DMS 273 (cell line): Measurements from ENCODE around the gene NKIRAS1.
A peak's percentile ranks its signal among the peaks of the same experiment; 100 is the strongest.
"Not testable (repeated sequence)": the region's sequence is repeated elsewhere in the genome, so short reads cannot be mapped to it uniquely, and the experiment has no call there.

Experiments used
- DNase-seq: peaks from one replicate; lab custom pipeline; 2025; ENCODE audit not compliant: unreplicated experiment; lab: John Stamatoyannopoulos, UW

NKIRAS1 gene

DNA sequence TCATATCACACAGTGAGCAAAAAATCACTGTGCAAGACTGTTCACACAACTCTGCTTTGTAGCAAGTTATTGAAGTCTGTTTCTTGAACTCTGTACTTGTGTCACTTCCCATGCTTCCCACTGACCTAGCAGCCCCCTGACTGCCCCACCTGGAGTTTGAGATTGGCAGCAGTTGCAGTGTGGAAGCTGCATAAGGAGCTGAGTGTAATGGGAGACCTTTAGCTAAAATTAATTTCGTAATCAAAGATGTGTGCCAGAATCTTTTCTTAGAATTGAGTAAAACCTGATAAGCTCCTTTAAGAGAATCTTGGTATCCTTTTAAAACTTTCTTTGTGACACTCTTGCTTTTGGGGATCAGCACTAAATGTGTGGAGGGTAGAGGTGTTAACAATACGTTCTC, 42.8 kb downstream of the NKIRAS1 start:
- no peak for DNase-seq

DNA sequence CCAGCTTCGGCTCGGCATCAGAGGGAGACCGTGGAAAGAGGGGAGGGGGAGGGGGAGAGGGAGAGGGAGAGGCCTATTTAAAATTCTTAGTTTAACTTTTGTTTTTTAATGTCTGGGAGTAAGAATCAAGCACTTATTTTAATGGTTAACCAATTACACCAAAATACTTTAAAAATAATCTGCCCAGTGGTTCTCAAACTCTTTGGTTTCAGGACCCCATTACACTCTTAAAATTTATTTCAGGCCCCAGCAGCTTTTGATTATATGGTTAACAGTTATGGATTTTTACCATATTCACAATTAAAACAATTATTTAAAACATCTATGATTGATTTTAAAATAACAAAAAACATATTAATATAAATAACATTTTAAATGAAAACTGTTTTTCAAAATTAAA, 44.5 kb downstream of the NKIRAS1 start:
- no peak for DNase-seq

DNA sequence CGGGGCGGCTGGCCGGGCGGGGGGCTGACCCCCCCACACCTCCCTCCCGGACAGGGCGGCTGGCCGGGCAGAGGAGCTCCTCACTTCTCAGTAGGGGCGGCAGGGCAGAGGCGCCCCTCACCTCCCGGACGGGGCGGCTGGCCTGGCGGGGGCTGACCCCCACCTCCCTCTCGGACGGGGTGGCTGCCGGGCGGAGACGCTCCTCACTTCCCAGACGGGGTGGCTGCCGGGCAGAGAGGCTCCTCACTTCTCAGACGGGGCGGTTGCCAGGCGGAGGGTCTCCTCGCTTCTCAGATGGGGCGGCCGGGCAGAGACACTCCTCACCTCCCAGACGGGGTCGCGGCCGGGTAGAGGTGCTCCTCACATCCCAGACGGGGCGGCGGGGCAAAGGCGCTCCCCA, 45.4 kb downstream of the NKIRAS1 start:
- DNase-seq, result not testable (repeated sequence)

DNA sequence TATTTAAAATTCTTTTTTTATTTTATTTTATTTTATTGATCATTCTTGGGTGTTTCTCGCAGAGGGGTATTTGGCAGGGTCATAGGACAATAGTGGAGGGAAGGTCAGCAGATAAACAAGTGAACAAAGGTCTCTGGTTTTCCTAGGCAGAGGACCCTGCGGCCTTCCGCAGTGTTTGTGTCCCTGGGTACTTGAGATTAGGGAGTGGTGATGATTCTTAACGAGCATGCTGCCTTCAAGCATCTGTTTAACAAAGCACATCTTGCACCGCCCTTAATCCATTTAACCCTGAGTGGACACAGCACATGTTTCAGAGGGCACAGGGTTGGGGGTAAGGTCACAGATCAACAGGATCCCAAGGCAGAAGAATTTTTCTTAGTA, 46.1 kb downstream of the NKIRAS1 start:
- not testable (repeated sequence) for DNase-seq

DNA sequence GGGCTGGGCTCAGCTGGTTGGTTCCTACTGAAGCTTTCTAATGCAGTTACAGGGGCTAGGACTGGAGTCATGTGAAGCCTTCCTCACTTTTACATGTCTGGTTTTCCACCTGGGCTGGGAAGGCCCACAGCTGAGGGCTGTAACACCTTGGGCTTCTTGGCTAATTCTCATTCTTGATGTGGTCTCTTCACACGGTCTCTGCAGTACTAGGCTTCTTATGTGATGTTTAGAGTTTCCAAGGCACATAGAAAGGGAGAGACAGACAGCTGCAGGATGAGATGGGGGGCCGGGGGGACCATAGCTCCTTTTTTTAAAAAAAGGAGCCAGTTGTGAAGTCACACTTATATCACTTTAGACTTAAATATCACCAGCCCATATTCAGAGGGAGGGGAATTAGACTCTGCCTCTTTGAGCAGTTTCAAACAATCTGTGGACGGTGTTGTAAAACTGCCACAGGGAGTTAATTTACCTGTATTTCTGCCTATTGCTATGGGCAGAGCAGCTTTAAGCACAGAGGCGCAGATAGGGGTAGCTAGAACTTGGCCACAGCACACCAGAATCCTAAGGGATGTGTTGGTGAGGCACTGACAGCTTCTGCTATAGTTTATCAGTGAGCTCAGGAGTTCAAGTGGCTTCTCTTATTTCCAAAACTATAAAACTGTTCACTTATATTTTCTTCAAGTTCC, 46.7 kb downstream of the NKIRAS1 start:
- DNase-seq, result no peak

DNA sequence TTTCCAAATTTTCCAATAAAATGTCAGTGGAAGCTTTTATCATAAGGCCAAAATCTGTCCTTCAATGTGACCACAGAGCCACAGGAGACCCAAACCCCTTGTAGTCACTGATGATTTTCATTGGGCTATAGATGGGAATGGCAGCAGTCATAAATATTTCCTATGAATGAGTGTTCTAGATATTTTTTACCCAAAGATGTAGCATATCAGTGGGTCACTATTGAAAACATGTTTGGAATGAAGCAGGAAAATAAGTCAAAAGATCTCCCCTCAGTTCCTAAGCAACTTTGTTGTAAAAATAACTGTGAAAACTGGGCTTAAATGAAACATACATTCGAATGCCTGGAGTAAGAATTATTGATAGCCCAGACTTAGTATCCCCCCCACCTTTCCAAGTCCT, 49.0 kb downstream of the NKIRAS1 start:
- DNase-seq, result no peak

DNA sequence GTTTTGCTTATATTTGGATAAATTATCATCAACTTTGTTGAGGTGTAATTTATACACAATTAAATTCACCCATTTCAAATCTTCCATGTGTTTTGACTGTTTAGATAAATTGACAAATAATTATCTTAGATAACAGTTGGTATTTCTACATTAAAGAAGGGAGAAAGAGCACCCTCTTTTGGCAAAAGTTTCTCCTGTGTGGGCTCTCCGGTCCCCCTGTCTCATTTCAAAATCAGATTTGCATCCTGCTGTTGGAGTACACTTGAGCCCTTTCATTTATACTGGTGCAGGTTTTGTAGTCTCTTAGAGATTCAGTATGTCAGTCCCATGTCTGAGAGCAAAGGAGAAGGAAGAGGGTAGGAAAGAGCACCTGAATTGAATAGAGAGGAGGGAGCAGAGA, 49.4 kb downstream of the NKIRAS1 start:
- no peak for DNase-seq

DNA sequence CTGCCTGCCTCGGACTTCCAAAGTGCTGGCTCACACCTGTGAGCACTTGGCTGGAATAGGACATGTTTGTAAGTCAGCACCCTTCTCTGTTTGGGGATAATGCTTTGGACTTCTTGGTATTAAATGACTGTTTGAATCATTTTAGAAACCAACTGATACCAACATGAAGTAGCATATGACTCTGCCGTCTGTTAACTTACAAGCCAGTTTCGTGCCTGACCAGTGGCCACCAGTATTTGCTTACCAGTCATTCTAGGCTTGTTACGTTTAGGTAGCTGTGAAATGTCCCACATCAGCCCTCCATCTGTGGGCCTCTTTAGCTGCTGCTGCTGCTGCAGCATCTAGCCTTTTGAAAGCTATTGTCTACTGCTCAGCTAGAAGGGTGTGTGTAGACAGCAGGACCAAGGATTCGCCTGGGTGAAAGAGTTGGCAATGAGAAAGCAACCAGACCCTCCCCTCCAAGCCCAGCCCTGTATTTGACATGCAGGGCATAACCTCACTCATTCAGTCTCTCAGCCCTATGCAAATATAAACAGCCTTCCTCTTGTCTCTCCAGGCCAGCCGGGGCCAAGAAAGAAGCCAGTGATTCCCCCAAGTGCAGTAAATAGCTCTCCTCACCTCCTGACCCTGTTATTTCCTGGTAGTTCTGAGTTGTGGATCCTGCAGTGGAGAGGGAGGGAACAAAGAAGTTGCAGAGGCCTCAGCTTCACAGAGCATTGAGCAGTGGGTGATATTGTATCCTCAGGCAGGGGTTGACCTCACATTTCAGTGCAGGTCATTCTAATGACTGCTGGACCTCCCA, 51.0 kb downstream of the NKIRAS1 start:
- no peak for DNase-seq

DNA sequence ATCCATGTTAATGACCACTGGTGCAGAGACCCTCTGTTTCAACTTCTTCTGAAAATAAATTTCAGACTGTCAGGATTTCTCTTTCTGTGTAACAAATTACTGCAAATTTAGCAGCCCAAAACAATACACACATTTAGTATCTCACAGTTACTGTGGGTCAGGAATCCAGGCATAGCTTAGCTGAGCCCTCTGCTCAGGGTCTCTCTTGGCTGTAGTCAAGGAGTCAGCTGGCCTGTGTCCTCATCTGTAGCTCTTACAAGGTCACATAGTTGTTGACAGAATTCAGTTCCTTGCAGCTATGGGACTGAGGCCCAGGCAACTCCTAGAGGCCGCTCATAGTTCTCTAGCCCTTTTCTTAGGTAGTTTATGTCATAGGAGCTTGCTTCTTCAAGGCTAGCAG, 51.9 kb downstream of the NKIRAS1 start:
- no peak for DNase-seq

DNA sequence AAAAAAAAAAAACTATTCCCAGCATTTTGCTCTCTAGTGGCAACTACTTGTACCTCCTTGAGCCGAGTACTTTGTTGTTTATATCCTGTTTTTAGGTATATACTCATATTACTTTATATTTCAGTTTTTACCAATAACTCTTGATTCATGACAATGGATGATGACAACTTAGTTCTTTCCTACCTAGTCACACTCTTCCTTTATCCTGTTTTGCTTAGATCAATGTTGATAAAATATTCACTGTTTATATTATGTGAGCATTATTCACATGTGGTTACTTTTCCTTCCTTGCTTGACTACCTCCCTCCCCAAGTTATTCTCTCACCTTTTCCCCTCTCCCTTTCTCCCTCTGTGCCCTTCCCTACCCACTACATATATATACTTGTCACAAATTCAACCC, 53.7 kb downstream of the NKIRAS1 start:
- no peak for DNase-seq

DNA sequence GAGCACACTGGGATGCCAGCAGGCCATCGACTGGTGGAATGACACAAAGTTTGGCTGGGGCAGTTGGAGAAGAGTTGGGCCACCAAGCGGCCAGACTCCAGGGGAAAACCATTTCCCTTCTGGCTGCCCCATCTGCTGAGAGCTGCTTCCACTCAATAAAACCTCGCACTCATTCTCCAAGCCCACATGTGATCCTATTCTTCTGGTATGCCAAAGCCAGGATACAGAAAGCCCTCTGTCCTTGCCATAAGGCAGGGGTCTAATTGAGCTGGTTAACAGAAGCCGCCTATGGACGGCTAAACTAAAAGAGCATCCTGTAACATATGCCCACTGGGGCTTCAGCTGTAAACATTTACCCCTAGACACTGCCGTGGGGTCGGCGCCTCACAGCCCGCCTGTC, 55.1 kb downstream of the NKIRAS1 start:
- no peak for DNase-seq

DNA sequence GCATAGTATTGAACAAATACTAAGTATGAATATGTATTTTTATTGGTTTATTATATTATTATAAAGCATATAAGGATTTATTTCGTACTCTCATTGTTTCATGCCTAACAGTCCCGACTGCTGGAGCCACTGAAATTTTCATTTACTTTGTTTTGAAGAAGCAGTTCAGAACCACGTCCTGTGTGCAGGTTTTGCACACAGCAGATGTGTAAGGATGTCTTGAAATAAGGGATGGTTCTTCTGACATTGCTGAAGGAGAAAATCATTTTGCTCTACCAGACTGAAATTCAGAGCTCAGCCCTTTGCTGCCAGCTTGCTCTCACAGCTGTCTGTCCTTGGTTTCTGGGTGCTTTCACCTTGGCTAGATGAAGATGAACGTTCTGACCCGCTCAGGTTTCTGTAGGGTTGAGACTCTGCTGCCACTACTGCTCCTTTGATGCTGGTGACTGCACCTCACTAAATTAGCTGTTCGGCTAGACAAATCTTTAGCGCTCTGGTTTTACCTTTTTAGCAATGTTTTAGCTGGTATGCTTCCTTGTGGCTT, 56.9 kb downstream of the NKIRAS1 start:
- no peak for DNase-seq

DNA sequence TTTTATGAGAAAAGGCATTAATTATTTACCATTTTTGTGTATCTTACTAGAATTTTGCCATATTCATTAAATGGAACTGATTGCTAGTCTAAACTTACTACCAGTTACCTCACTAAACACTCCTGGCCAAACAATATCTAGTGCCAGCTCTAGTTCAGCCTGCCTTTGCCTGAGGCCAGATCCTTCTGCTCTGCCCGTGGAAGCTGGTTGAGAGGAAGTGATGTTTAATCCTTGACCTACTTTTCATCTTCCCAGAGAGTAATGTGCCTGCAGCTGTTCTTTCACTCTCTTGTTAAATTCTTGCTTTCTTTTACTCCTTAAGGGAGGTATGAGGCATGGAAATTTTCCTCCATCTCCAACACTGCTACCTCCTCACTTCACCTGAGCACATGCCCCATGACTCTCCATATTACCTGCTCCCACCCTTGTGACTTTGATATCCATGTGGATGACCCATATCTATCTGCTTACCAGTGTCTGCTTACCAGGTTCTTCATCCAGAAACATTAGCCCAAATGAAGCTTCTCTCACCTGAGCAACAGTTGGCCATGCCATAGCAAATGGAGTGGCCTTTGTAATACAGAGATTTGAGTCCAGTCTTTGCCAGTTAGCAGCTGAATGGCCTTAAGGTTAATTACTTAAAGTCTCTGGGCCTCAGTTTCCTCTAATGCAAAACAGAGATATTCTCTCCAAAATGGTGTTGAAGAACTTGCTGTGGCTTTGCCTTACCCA, 57.6 kb downstream of the NKIRAS1 start:
- peak; percentile 7 for DNase-seq

DNA sequence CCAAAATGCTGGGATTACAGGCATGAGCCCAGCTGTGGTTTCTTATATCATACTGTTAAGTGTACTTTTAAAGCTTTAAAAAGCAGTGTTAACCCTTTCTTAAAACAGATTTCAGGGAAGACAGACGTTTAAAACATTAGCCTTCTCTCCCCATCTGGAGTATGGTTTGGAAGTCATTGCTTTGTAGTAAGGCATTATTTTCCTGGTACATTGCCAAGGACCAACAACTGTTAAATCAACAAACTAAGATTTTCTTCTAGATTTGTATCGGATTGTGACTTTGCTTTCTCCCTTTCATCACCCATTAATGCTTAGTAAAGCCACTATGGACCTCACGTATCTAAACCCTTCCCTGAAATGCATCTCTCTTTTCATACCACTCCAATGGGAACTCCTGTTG, 60.5 kb downstream of the NKIRAS1 start:
- DNase-seq, result peak; percentile 57

DNA sequence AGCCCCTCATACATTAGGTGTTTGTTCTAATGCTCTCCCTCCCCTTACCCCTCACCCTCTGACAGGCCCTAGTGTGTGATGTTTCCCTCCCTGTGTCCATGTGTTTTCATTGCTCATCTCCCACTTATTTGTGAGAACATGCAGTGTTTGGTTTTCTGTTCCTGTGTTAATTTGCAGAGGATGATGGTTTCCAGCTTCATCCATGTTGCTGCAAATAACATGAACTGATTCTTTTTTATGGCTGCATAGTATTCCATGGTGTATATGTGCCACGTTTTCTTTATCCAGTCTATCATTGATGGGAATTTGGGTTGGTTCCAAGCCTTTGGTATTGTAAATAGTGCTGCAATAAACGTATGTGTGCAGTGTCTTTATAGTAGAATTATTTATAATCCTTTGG, 67.3 kb downstream of the NKIRAS1 start:
- not testable (repeated sequence) for DNase-seq

DNA sequence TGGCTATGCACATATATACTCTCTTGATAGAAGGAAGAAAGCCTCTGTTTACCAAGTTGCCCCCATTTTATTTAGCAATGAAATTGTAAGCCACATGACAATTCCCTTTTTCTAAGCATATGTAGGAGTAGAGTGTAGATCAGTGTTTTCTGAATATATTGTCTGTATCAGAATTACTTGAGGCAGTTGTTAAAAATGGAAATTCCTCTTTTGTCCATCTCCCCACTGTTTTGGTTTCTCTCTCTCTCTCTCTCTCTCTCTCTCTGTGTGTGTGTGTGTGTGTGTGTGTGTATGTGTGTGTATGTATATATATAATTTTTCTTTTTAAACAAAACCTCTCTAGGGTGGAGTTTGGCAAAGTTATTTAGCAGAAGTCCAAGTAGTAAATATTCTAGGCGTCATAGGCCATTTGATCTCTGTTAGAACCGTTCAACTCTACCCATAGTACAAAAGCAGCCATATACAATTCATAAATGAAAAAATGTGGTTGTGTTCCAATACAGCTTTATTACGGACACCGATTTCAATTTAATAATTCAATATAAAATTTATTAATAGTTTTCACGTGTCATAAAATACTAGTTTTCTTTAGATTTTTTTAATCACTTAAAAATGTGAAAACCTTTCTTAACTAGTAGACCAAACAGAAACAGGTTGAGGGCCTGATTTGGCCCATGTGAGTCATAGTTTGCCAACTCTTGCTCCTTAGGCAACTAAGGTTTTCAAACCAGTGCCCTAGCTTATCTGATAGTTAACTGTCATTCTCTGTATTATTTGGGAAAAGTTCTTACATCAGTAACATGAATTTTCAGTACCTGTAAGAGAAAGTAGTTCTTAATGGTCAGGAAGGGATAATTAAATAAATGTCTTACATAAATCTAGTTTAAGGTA, 71.2 kb downstream of the NKIRAS1 start:
- DNase-seq, result no peak

DNA sequence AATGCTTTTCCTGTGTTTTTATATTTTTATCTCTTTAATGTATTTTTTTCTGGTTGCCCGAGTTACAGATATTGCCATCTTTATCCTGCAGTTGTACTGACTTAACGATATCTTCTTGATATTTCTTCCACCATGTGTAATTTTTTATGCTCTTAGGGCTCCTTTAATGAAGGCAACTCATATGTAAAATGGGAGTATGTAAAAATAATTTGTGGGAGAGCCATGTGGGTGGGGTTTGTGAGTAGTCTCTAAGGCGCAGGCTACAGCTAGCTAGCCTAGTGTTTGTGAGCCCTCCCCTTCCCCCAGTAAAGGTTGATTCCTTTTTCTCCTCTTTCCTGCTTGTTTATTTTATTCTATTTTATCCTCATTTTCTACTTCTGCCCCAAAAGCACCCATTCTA, 72.9 kb downstream of the NKIRAS1 start:
- no peak for DNase-seq
